GM19023 (cell line): ENCODE results near the gene CYP24A1.

ENCODE experiments used
- ATAC-seq: cut with Tn5 transposase; IDR thresholded peaks from one replicate; pipeline ENCODE4 v1.9.1; 2021; ENCODE audit warnings: mild to moderate bottlenecking, moderate library complexity; ENCODE audit not compliant: unreplicated experiment

The CYP24A1 gene

GRCh38 chr20:54115172-54115854 is 58.5 kb downstream of the CYP24A1 start:
- no peak for ATAC-seq

GRCh38 chr20:54114109-54114508 is 59.7 kb downstream of the CYP24A1 start:
- no peak for ATAC-seq

- ATAC-seq = no peak
Measured at GRCh38 chr20:54113566-54113965, 60.2 kb downstream of the CYP24A1 start.

- no peak for ATAC-seq
Measured at GRCh38 chr20:54112221-54112884, 61.4 kb downstream of the CYP24A1 start.

- no peak for ATAC-seq
Measured at GRCh38 chr20:54111460-54111859, 62.3 kb downstream of the CYP24A1 start.

GRCh38 chr20:54110457-54110856 is 63.3 kb downstream of the CYP24A1 start:
- no peak for ATAC-seq

- no peak for ATAC-seq
Measured at GRCh38 chr20:54110041-54110440, 63.7 kb downstream of the CYP24A1 start.

- ATAC-seq = no peak
Measured at GRCh38 chr20:54108817-54109216, 65.0 kb downstream of the CYP24A1 start.

- no peak for ATAC-seq
Measured at GRCh38 chr20:54108326-54108642, 65.5 kb downstream of the CYP24A1 start.

GRCh38 chr20:54107600-54108325 is 66.0 kb downstream of the CYP24A1 start:
- ATAC-seq = no peak

GRCh38 chr20:54107181-54107580 is 66.6 kb downstream of the CYP24A1 start:
- ATAC-seq = no peak

GRCh38 chr20:54106162-54106561 is 67.6 kb downstream of the CYP24A1 start:
- no peak for ATAC-seq

- no peak for ATAC-seq
Measured at GRCh38 chr20:54105653-54106052, 68.1 kb downstream of the CYP24A1 start.

- no peak for ATAC-seq
Measured at GRCh38 chr20:54104781-54105180, 69.0 kb downstream of the CYP24A1 start.

- ATAC-seq = no peak
Measured at GRCh38 chr20:54103762-54104600, 69.8 kb downstream of the CYP24A1 start.
